ENCODE data around the gene CNDP2. TPM values are rescaled to one million over a fixed set of nuclear protein-coding genes. Genes with fewer than 3 reads are reported as not detected.
"Not testable (repeated sequence)": the region's sequence is repeated elsewhere in the genome, so short reads cannot be mapped to it uniquely, and the experiment has no call there.

Gene CNDP2
- total RNA-seq, 2 donors from 2014 or later: 125 to 133 TPM

GRCh38 chr18:74520096-74520833 lies 24.1 kb downstream of the CNDP2 start:
- Mint-ChIP-seq H3K27ac (no peak overlapping the region), H3K36me3 (peaks cover 35 to 37% of the 10 kb centered on the region in 2 donors), H3K9me3 (peaks cover 0 to 2% of the 10 kb centered on the region in 2 donors)
- no peak for DNase-seq (ENCODE audit: low spot score in 2 of 2)
- no peak for ATAC-seq

GRCh38 chr18:74521068-74521725 lies 25.0 kb downstream of the CNDP2 start:
- Mint-ChIP-seq H3K36me3 (peaks cover 35 to 37% of the 10 kb centered on the region in 2 donors), H3K9me3 (peaks cover 0 to 3% of the 10 kb centered on the region in 2 donors), H3K27ac (peak overlapping the region; percentile 50 to 74)
- ATAC-seq: no peak
- DNase-seq (ENCODE audit: low spot score in 2 of 2): no peak

GRCh38 chr18:74522635-74523548 lies 26.7 kb downstream of the CNDP2 start:
- no peak for DNase-seq (ENCODE audit: low spot score in 2 of 2)
- peaks cover 0 to 3% of the 10 kb centered on the region in 2 donors for H3K9me3 Mint-ChIP-seq
- H3K36me3 Mint-ChIP-seq: peaks cover 28 to 31% of the 10 kb centered on the region in 2 donors
- H3K27ac Mint-ChIP-seq: no peak overlapping the region
- no peak for ATAC-seq

GRCh38 chr18:74524097-74524496 lies 27.9 kb downstream of the CNDP2 start:
- Mint-ChIP-seq H3K9me3 (peaks cover 0 to 3% of the 10 kb centered on the region in 2 donors), H3K36me3 (peaks cover 20 to 30% of the 10 kb centered on the region in 2 donors), H3K27ac (no peak overlapping the region)
- DNase-seq (ENCODE audit: low spot score in 2 of 2): no peak
- no peak for ATAC-seq

- H3K36me3 Mint-ChIP-seq: peaks cover 17 to 22% of the 10 kb centered on the region in 2 donors
- not testable (repeated sequence) for DNase-seq (ENCODE audit: low spot score in 2 of 2); H3K27ac Mint-ChIP-seq; ATAC-seq; H3K9me3 Mint-ChIP-seq
These were observed 28.8 kb downstream of the CNDP2 start for GRCh38 chr18:74524915-74525314.

- no peak for DNase-seq (ENCODE audit: low spot score in 2 of 2)
- Mint-ChIP-seq H3K27ac (no peak overlapping the region), H3K36me3 (peaks cover 11 to 14% of the 10 kb centered on the region in 2 donors), H3K9me3 (peaks cover 0 to 3% of the 10 kb centered on the region in 2 donors)
- no peak for ATAC-seq
These were observed 29.6 kb downstream of the CNDP2 start for GRCh38 chr18:74525741-74526140.

- H3K36me3 Mint-ChIP-seq: peaks cover 3 to 6% of the 10 kb centered on the region in 2 donors
- H3K9me3 Mint-ChIP-seq: peaks cover 0 to 3% of the 10 kb centered on the region in 2 donors
- ATAC-seq (no peak), DNase-seq (ENCODE audit: low spot score in 2 of 2) (no peak)
- H3K27ac Mint-ChIP-seq: no peak overlapping the region
These were observed 30.3 kb downstream of the CNDP2 start for GRCh38 chr18:74526488-74526887.

GRCh38 chr18:74528478-74528877 lies 32.3 kb downstream of the CNDP2 start:
- DNase-seq (ENCODE audit: low spot score in 2 of 2) (no peak), ATAC-seq (no peak)
- peaks cover 0 to 3% of the 10 kb centered on the region in 2 donors for H3K9me3 Mint-ChIP-seq
- H3K36me3 Mint-ChIP-seq: no peaks in the 10 kb centered on the region
- H3K27ac Mint-ChIP-seq: no peak overlapping the region

- H3K9me3 Mint-ChIP-seq: peaks cover 0 to 3% of the 10 kb centered on the region in 2 donors
- no peak overlapping the region for H3K27ac Mint-ChIP-seq
- ATAC-seq: no peak
- DNase-seq (ENCODE audit: low spot score in 2 of 2): no peak
- no peaks in the 10 kb centered on the region for H3K36me3 Mint-ChIP-seq
These were observed 32.8 kb downstream of the CNDP2 start for GRCh38 chr18:74528913-74529312.

- ATAC-seq (no peak), DNase-seq (ENCODE audit: low spot score in 2 of 2) (no peak)
- Mint-ChIP-seq H3K9me3 (peaks cover 0 to 3% of the 10 kb centered on the region in 2 donors), H3K27ac (no peak overlapping the region), H3K36me3 (no peaks in the 10 kb centered on the region)
These were observed 33.2 kb downstream of the CNDP2 start for GRCh38 chr18:74529378-74529777.

- ATAC-seq (no peak), DNase-seq (ENCODE audit: low spot score in 2 of 2) (no peak)
- Mint-ChIP-seq H3K36me3 (no peaks in the 10 kb centered on the region), H3K9me3 (peaks cover 0 to 3% of the 10 kb centered on the region in 2 donors), H3K27ac (peak overlapping the region in 1 of 2 donors; percentile 26)
These were observed 33.8 kb downstream of the CNDP2 start for GRCh38 chr18:74529811-74530583.

GRCh38 chr18:74530584-74530862 lies 34.4 kb downstream of the CNDP2 start:
- no peak for ATAC-seq

GRCh38 chr18:74531043-74531442 lies 34.9 kb downstream of the CNDP2 start:
- ATAC-seq (no peak), DNase-seq (ENCODE audit: low spot score in 2 of 2) (no peak)
- no peaks in the 10 kb centered on the region for H3K36me3 Mint-ChIP-seq
- H3K27ac Mint-ChIP-seq: no peak overlapping the region
- H3K9me3 Mint-ChIP-seq: no peaks in the 10 kb centered on the region

More at GRCh38 chr18:74530584-74530862, 34.4 kb downstream of the CNDP2 start:
- Mint-ChIP-seq H3K9me3 (no peaks in the 10 kb centered on the region), H3K36me3 (no peaks in the 10 kb centered on the region), H3K27ac (peak overlapping the region in 1 of 2 donors; percentile 26)
- DNase-seq (ENCODE audit: low spot score in 2 of 2): no peak

GRCh38 chr18:74532511-74533025 lies 36.4 kb downstream of the CNDP2 start:
- DNase-seq (ENCODE audit: low spot score in 2 of 2) (no peak), ATAC-seq (no peak)
- Mint-ChIP-seq H3K36me3 (no peaks in the 10 kb centered on the region), H3K9me3 (no peaks in the 10 kb centered on the region), H3K27ac (no peak overlapping the region)

GRCh38 chr18:74533666-74534065 lies 37.5 kb downstream of the CNDP2 start:
- ATAC-seq: no peak
- no peak overlapping the region for H3K27ac Mint-ChIP-seq
- no peak for DNase-seq (ENCODE audit: low spot score in 2 of 2)
- H3K9me3 Mint-ChIP-seq: no peaks in the 10 kb centered on the region
- H3K36me3 Mint-ChIP-seq: no peaks in the 10 kb centered on the region
